IPS-NIHi7 (cell line): Measurements from ENCODE around the gene NAV2.
A peak's percentile ranks its signal among the peaks of the same experiment; 100 is the strongest.

ENCODE experiments used
- DNase-seq: peaks from one replicate; pipeline ENCODE4 v3.0.0; 2012; ENCODE audit warnings: mixed read lengths; ENCODE audit errors: extremely low spot score

NAV2 gene

GRCh38 chr11:19834771-19835170, 122.1 kb downstream of the NAV2 start:
- DNase-seq: no peak

DNA sequence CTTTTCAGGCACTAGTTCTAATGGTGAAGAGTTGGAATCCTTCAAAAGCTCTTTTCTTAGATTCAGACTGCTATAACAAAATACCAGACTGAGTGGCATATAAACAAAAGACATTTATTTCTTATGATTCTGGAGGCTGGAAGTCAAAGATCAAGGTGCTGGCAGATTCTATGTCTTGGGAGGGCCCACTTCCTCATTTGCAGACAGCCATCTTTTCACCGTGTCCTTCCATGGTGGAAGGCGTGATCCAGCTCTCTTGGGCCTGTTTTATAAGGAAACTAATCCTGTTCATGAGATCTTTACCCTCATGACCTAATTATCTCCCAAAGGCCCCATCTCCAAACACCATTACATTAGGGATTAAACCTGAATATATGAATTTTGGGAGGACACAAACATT, 124.0 kb downstream of the NAV2 start:
- DNase-seq: no peak

- no peak for DNase-seq
Measured at GRCh38 chr11:19838994-19839768, 126.5 kb downstream of the NAV2 start.

DNA sequence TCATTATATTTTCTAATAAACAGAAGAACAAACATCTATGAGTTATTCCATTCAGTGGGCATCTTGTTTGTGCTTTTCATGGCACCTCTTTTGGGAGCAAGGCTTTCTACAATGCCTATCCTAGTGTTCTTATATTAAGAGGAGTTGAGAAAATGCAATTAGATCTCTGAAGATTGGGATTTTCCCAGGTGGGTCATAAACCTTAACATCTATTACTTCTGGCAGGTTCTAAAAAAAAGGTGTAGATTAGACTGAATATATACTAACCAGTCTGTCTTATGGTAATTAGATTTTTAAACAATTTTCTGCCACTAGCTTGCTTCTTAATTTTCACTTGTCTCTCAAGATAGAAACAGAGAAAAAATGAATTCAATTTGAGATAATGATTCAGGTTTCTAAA, 128.3 kb downstream of the NAV2 start:
- DNase-seq: no peak

GRCh38 chr11:19842505-19842904, 129.9 kb downstream of the NAV2 start:
- DNase-seq: no peak

DNA sequence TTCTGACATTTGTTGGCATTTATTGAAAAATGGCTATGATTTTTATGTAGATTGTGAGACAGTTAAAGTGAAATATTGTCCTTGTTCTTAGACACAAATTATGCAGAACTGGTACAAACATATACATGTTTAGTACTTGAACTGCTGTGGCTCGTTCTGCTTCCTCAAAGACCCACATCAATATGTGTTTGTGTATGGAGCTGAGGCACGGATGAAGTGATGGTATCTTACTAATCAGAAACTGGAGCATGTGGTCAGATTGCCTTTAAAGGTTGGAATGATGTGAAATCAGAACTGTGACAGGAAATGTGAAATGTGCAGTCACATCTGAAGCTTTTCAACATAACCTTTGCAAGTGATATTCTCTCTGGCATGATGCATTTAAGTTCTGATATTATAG, 130.4 kb downstream of the NAV2 start:
- no peak for DNase-seq

GRCh38 chr11:19844012-19844411, 131.4 kb downstream of the NAV2 start:
- no peak for DNase-seq

DNA sequence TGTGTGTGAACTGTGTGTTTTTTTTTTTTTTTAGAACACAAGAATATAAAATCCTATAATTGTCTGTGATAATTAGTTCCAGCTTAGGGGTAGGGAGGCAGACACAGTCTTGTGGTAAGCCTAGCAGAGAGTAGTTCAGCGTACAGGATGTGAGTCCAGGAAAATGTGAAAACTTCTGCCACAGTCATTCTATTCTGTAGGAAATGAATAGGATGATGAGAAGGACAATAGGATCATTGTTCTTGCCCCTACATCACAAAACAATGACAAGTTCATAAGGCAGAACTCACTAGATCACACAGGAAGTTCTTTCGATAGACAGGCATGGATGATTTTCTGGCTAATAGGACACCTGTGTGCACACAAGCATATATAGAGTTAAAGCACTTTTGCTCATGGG, 132.2 kb downstream of the NAV2 start:
- DNase-seq: no peak

DNA sequence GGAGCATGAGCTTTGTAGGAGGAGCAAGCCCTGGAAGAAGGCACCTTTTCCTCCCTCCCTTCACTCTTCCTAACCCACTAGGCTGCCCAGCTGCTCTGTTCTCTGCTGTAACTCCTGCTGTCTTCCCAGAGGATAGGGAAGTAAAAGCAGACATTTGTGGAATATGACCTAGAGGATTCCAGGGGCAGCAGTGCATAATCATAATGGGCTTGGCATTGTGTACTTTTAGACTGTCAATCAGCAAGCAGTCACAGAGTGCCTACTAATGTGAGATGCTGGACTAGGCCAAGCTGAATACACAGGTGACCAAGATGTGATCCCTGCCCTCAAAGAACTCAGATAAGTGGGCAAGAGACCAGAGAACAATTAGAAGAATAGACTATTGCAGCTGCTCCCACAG, 133.0 kb downstream of the NAV2 start:
- DNase-seq: no peak

DNA sequence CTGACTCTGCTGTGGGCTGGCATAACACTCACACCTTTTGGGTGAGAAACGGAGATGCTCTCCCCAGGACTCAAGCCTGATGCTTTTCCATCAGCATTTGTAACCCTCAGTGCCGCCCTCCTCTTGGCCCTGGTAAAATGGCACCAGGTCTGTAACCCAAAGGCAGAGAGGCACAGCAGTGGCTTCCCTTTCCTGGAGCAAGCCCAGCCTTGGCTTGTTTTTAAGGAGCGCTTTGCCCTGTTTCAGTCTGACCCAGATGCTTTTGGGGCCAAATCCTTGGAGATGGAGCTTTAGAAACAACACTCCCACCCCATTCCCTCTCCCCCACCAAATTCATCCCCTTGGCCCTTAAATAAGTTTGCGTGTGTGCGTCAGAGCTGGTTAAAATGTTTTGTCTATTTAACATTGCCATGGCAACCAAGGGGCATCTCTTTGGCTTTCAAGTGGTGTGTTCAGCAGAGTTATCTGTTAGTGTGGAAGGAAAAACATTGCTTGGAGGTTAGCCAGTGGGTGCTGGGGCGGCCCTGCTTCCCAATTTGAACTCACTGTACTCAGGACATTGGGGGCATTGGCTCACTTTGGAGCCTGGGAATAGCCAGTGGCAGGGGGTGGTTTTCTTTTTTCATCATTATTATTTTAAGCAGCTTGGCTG, 134.1 kb downstream of the NAV2 start:
- no peak for DNase-seq

GRCh38 chr11:19848219-19848618, 135.6 kb downstream of the NAV2 start:
- DNase-seq: peak; percentile 38

DNA sequence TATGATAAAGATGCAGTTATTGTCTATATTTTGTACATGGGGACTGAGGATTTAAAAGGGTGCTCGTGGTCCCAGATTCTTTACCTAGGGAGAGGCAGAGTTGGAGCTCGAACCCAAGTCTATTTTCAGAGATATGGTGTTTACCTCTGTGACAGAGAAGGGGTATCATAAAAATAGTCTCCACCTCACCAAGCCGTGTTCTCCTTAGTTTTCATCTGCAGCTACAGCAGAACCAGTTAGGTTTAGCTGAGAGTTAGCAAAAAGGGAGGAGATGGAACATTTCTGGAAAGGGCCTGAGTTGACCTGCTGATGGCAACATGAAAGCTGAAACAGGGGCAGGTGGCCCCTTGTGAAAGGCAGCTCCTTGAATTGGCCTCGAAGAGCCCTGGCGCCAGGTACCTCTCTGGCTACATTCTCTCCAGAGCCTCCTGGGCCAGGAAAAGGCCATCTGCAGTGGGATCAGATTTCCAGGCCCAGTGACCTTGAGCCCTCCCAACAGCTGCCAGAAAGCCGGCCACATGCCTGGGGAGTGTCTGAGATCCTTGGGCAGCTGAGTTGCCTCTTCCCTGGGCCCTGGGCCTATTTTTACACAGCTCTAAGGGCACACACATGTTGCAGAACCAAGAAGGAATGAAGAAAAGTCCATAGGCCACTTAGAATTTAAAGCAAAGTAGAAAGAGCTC, 136.6 kb downstream of the NAV2 start:
- DNase-seq: no peak

DNA sequence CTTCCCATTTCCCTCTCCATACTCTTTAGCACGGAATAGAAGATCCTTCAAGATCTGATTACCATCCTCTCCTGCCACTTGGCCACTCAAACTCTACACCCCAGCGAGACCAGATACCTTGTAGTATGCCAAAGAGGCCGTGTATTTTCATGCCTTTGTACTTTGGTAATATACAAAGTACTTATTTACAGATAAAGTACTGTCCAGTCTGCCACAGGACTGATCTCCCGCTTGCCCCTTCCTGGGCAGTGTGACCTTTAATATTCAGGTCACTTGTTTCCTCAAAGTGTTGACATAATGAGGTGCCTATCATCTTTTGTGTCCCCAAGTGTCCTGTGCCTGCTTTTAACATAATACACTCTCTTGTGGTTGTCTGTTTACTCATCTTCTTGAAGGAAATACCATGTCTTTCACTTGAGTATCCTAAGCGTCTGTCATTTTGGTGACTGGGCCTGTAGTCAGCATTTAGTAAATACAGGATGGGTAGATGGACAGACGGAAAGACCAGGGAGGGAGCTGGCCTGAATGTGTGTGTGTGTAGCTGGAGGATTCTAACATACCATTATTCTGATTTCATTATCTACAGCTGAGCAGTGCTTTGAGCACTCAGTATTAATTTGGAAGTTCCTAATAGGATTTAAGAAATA, 137.4 kb downstream of the NAV2 start:
- no peak for DNase-seq

- no peak for DNase-seq
Measured at GRCh38 chr11:19852288-19852687, 139.7 kb downstream of the NAV2 start.

GRCh38 chr11:19853016-19853415, 140.4 kb downstream of the NAV2 start:
- no peak for DNase-seq

GRCh38 chr11:19853920-19854319, 141.3 kb downstream of the NAV2 start:
- DNase-seq: no peak

DNA sequence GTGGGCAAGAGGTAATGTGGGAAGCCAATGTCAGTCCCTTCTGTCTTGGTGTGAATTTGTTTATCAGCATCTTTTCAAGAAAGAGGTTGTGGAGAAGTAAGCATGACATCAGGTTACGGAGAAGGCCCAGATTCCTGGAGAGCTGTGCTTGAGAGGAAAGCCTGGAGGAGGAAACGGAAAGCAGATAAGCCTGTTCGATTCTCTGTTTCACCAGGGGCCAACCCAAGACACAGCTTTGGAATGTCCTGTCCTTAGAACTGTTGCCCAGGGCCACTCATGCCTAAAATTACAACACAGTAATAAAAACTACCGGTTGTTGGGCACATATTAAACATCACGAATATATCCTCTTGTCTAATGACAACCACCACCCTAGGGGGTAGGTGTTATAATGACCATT, 148.5 kb downstream of the NAV2 start:
- no peak for DNase-seq

DNA sequence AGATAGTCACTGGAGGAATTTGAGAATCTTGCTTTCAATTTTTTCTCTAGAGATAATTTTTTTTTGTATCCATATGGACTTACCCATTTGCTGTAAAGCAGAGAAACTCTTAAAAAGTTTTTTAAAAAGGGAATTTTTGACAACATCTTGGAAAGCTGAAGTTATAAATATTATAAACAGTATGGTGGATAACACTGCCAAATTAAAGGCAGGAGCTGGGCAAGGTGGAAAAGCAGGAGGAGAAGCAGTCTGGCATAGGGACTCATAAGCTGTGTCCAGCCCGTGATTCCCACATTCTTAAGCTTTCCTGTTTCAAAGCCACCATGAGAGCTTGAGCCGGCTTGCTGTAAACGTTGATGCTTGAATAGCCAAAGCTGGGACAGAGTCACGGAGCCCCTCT, 149.5 kb downstream of the NAV2 start:
- no peak for DNase-seq

GRCh38 chr11:19864141-19865140, 151.8 kb downstream of the NAV2 start:
- no peak for DNase-seq

GRCh38 chr11:19866037-19866436, 153.4 kb downstream of the NAV2 start:
- DNase-seq: no peak

- DNase-seq: no peak
Measured at GRCh38 chr11:19866521-19866920, 153.9 kb downstream of the NAV2 start.
